WTC11 (cell line): ENCODE data around the gene GPR27. TPM values are rescaled to one million over a fixed set of nuclear protein-coding genes. Genes with fewer than 3 reads are reported as not detected.

Source experiments
- ATAC-seq: fragments of 200-7000 bp; cut with Tn5 transposase; 2 replicates; pipeline ENCODE4 v1.10.0; 2021; ENCODE audit warnings: mild to moderate bottlenecking, moderate library complexity
- CTCF ChIA-PET: fragments of 300-600 bp; sonication (Branson Sonifier 250); formaldehyde crosslinking; loops from one replicate; lab custom pipeline; 2021; ENCODE audit warnings: antibody characterized with exemption; lab: Charles Lee
- POLR2A ChIA-PET: fragments of 350-600 bp; sonication (Branson Sonifier 250); formaldehyde crosslinking; loops from one replicate; lab custom pipeline; 2021; ENCODE audit warnings: antibody characterized with exemption; lab: Charles Lee
- DNase-seq: peaks from one replicate; pipeline ENCODE4 v3.0.0; 2021; ENCODE audit warnings: low spot score
- H3K27ac Mint-ChIP-seq: 2 replicates; pipeline ENCODE4 v1.8.0; 2021; ENCODE audit warnings: mixed read lengths
- H3K27me3 Mint-ChIP-seq: 2 replicates; pipeline ENCODE4 v1.8.0; 2021; ENCODE audit warnings: low read depth, mild to moderate bottlenecking, moderate library complexity, mixed read lengths
- H3K36me3 Mint-ChIP-seq: 2 replicates; pipeline ENCODE4 v1.8.0; 2021; ENCODE audit warnings: mixed read lengths
- H3K4me1 Mint-ChIP-seq: 2 replicates; pipeline ENCODE4 v1.8.0; 2022; ENCODE audit warnings: mixed read lengths
- H3K4me3 Mint-ChIP-seq: 2 replicates; pipeline ENCODE4 v1.8.0; 2021; ENCODE audit warnings: mild to moderate bottlenecking, moderate library complexity, mixed read lengths
- H3K9me3 Mint-ChIP-seq: 2 replicates; pipeline ENCODE4 v1.8.0; 2021; ENCODE audit warnings: mixed read lengths
- ATF1 ChIP-seq: sonication (generic); formaldehyde crosslinking; IDR thresholded peaks from 2 replicates; pipeline ENCODE4 v1.8.1; 2023; ENCODE audit warnings: mild to moderate bottlenecking, moderate library complexity, missing genetic modification reagents
- FOXP1 ChIP-seq: sonication (generic); formaldehyde crosslinking; IDR thresholded peaks from 2 replicates; pipeline ENCODE4 v1.8.0; 2022; ENCODE audit warnings: missing genetic modification reagents, mild to moderate bottlenecking, moderate library complexity, borderline replicate concordance
- JAZF1 ChIP-seq: fragments of 250-450 bp; sonication (Bioruptor Pico); IDR thresholded peaks from 2 replicates; pipeline ENCODE4 v1.9.0; 2021; ENCODE audit warnings: moderate library complexity, mild to moderate bottlenecking, inconsistent platforms
- JUN ChIP-seq: sonication (generic); formaldehyde crosslinking; IDR thresholded peaks from 2 replicates; pipeline ENCODE4 v1.8.0; 2023; ENCODE audit warnings: mild to moderate bottlenecking, missing genetic modification reagents
- NFATC4 ChIP-seq: fragments of 250-450 bp; sonication (Bioruptor Pico); IDR thresholded peaks from 2 replicates; pipeline ENCODE4 v1.9.0; 2021; ENCODE audit warnings: mild to moderate bottlenecking
- SP1 ChIP-seq: sonication (generic); formaldehyde crosslinking; conservative IDR thresholded peaks from 2 replicates; pipeline ENCODE4 v1.8.1; 2022; ENCODE audit warnings: missing genetic modification reagents
- ZBTB21 ChIP-seq: sonication (generic); formaldehyde crosslinking; IDR thresholded peaks from 2 replicates; pipeline ENCODE4 v1.8.1; 2023; ENCODE audit warnings: mild to moderate bottlenecking, missing genetic modification reagents, borderline replicate concordance
- total RNA-seq: library from RNA; stranded (reverse); gene quantifications from 3 replicates; pipeline ENCODE4 v1.2.3, GENCODE V29; 2021
- TF ChIP-seq, protein P1 (sequence below): sonication (generic); formaldehyde crosslinking; IDR thresholded peaks from 2 replicates; pipeline ENCODE4 v1.8.1; 2023; ENCODE audit warnings: mild to moderate bottlenecking, missing genetic modification reagents, moderate library complexity
- TF ChIP-seq, protein P2 (sequence below): sonication (generic); formaldehyde crosslinking; IDR thresholded peaks from 2 replicates; pipeline ENCODE4 v1.8.0; 2022; ENCODE audit warnings: mild to moderate bottlenecking, missing genetic modification reagents
- TF ChIP-seq, protein P3 (sequence below): sonication (generic); formaldehyde crosslinking; IDR thresholded peaks from 2 replicates; pipeline ENCODE4 v1.8.0; 2023; ENCODE audit warnings: mild to moderate bottlenecking, missing genetic modification reagents
- TF ChIP-seq, protein P4 (sequence below): sonication (generic); formaldehyde crosslinking; IDR thresholded peaks from 2 replicates; pipeline ENCODE4 v1.8.0; 2023; ENCODE audit warnings: missing genetic modification reagents, mild to moderate bottlenecking, borderline replicate concordance
- TF ChIP-seq, protein P5 (sequence below): fragments of 250-450 bp; sonication (Bioruptor Pico); IDR thresholded peaks from 2 replicates; pipeline ENCODE4 v1.8.0; 2021; ENCODE audit warnings: mild to moderate bottlenecking

Gene GPR27
- total RNA-seq, 1 experiment from 2014 or later: 16.4 TPM

DNA sequence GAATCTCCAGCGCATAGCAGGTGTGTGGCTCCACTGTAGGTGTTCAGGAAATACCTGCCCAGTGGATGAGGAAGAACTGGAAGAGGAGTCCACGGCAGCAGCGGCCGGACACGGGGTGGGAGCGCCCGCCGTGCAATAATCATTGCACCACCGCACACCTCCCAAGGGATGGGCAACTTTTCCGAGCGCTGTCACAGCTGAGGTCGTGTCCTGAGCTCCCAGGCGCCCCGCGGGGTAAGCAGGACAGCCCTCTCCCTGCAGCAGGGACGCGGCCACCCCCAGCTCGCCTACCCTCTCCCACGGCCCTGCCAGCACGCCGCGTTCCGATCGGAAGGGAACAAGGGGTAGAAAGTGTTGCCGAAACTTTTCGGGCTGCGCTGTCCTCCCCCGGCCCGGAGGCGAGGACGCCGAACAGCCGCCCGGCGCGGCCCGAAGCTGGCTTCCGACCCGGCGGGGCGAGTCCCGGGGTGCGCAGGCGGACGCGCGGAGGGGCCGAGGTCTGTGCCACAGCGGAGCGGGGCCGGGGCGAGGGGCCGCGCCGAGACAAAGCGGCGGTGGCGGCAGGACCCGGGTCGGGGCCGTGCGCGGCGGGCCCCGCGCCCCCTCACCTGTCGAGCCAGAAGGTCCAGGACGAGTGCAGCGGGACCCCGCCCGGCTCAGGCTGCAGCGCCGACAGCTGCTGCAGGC is 28.9 kb upstream of the GPR27 start (continued):
- TF ChIP-seq ATF1 (CRISPR knock-in tag) (no peak), NFATC4 (CRISPR knock-in tag) (no peak)

DNA sequence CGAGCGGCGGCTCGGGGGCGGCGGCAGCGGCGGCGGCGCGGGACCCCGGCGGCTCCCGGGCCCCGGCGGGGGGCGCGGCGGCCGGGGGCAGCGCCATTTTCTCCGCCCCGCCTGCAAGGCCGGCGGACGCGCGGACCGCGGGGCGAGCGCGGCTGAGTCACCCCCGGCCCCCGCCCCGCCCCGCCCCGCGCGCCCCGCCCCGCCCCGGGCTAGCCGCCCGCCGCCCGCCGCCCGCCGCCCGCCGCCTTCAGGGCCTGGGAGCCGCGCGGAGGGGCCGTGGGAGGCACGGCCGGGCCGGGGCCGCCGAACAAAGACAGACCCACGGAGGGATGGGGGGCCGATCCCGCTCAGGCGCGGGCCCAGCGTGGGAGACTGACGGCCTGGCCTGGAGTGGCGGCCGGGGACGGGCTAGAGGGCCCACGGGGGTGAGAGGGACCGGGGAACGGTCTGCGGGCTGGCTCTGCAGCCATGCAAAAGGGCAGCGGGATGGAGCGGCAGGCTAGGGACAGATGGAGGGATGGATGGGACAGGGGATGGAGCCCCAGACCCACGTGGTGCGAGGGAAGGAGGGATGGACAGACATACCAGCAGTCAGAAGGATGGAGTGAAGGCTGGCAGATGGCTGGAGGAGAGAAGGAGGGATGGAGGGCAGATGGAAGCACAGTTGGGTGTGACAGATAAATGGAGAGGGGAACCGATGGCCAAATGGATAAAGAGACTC is 28.2 kb upstream of the GPR27 start, which contains the start of gene EIF4E3:
TSS of gene EIF4E3 (minus strand) at position 132 of the 721 bp plus-strand sequence. CDS start at position 97, 35 bp downstream.
- CTCF ChIA-PET: no interaction called here
- Mint-ChIP-seq H3K27ac (no peak within 1 kb of the TSS), H3K36me3 (no peaks in the 10 kb centered on the region), H3K27me3 (peaks cover 35% of the 10 kb centered on the region), H3K4me1 (peaks cover 40% of the 10 kb centered on the region), H3K9me3 (no peaks in the 10 kb centered on the region), H3K4me3 (peak within 1 kb of the TSS; percentile 78)
- DNase-seq: peak; percentile 52
- ATAC-seq: peak; percentile 34
- POLR2A ChIA-PET: no interaction called here
- TF ChIP-seq, protein P1, sequence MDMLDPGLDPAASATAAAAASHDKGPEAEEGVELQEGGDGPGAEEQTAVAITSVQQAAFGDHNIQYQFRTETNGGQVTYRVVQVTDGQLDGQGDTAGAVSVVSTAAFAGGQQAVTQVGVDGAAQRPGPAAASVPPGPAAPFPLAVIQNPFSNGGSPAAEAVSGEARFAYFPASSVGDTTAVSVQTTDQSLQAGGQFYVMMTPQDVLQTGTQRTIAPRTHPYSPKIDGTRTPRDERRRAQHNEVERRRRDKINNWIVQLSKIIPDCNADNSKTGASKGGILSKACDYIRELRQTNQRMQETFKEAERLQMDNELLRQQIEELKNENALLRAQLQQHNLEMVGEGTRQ (CRISPR knock-in tag): peak; percentile 74
- TF ChIP-seq, protein P2, sequence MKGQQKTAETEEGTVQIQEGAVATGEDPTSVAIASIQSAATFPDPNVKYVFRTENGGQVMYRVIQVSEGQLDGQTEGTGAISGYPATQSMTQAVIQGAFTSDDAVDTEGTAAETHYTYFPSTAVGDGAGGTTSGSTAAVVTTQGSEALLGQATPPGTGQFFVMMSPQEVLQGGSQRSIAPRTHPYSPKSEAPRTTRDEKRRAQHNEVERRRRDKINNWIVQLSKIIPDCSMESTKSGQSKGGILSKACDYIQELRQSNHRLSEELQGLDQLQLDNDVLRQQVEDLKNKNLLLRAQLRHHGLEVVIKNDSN (CRISPR knock-in tag): peak; percentile 66
- TF ChIP-seq, protein P3, sequence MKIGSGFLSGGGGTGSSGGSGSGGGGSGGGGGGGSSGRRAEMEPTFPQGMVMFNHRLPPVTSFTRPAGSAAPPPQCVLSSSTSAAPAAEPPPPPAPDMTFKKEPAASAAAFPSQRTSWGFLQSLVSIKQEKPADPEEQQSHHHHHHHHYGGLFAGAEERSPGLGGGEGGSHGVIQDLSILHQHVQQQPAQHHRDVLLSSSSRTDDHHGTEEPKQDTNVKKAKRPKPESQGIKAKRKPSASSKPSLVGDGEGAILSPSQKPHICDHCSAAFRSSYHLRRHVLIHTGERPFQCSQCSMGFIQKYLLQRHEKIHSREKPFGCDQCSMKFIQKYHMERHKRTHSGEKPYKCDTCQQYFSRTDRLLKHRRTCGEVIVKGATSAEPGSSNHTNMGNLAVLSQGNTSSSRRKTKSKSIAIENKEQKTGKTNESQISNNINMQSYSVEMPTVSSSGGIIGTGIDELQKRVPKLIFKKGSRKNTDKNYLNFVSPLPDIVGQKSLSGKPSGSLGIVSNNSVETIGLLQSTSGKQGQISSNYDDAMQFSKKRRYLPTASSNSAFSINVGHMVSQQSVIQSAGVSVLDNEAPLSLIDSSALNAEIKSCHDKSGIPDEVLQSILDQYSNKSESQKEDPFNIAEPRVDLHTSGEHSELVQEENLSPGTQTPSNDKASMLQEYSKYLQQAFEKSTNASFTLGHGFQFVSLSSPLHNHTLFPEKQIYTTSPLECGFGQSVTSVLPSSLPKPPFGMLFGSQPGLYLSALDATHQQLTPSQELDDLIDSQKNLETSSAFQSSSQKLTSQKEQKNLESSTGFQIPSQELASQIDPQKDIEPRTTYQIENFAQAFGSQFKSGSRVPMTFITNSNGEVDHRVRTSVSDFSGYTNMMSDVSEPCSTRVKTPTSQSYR (CRISPR knock-in tag): no peak
- TF ChIP-seq JUN (CRISPR knock-in tag): no peak
- 0 out of 2 replicates have a peak, but pooled peaks have one; percentile 46 for TF ChIP-seq FOXP1
- 0 out of 2 replicates have a peak, but pooled peaks have one; percentile 36 for TF ChIP-seq SP1 (CRISPR knock-in tag)
- TF ChIP-seq, protein P4, sequence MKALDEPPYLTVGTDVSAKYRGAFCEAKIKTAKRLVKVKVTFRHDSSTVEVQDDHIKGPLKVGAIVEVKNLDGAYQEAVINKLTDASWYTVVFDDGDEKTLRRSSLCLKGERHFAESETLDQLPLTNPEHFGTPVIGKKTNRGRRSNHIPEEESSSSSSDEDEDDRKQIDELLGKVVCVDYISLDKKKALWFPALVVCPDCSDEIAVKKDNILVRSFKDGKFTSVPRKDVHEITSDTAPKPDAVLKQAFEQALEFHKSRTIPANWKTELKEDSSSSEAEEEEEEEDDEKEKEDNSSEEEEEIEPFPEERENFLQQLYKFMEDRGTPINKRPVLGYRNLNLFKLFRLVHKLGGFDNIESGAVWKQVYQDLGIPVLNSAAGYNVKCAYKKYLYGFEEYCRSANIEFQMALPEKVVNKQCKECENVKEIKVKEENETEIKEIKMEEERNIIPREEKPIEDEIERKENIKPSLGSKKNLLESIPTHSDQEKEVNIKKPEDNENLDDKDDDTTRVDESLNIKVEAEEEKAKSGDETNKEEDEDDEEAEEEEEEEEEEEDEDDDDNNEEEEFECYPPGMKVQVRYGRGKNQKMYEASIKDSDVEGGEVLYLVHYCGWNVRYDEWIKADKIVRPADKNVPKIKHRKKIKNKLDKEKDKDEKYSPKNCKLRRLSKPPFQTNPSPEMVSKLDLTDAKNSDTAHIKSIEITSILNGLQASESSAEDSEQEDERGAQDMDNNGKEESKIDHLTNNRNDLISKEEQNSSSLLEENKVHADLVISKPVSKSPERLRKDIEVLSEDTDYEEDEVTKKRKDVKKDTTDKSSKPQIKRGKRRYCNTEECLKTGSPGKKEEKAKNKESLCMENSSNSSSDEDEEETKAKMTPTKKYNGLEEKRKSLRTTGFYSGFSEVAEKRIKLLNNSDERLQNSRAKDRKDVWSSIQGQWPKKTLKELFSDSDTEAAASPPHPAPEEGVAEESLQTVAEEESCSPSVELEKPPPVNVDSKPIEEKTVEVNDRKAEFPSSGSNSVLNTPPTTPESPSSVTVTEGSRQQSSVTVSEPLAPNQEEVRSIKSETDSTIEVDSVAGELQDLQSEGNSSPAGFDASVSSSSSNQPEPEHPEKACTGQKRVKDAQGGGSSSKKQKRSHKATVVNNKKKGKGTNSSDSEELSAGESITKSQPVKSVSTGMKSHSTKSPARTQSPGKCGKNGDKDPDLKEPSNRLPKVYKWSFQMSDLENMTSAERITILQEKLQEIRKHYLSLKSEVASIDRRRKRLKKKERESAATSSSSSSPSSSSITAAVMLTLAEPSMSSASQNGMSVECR (CRISPR knock-in tag): 0 out of 2 replicates have a peak, but pooled peaks have one; percentile 22
- TF ChIP-seq JAZF1: no peak
- TF ChIP-seq, protein P5, sequence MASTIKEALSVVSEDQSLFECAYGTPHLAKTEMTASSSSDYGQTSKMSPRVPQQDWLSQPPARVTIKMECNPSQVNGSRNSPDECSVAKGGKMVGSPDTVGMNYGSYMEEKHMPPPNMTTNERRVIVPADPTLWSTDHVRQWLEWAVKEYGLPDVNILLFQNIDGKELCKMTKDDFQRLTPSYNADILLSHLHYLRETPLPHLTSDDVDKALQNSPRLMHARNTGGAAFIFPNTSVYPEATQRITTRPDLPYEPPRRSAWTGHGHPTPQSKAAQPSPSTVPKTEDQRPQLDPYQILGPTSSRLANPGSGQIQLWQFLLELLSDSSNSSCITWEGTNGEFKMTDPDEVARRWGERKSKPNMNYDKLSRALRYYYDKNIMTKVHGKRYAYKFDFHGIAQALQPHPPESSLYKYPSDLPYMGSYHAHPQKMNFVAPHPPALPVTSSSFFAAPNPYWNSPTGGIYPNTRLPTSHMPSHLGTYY (CRISPR knock-in tag): peak; percentile 41; the same call in 1 of the 2 replicates
- TF ChIP-seq ZBTB21: peak; percentile 57; the same call in 1 of the 2 replicates
